GM23338 (cell line): ENCODE results near the gene RAB17. TPM values are rescaled to one million over a fixed set of nuclear protein-coding genes. Genes with fewer than 3 reads are reported as not detected.

Source experiments
- ATAC-seq: fragments of 200-7000 bp; cut with Tn5 transposase; 3 replicates; pipeline ENCODE4 v1.9.1; 2020
- DNase-seq: peaks from one replicate; pipeline ENCODE4 v3.0.0-alpha.2; 2015; ENCODE audit warnings: low spot score
- H2AFZ ChIP-seq: fragments of 200-600 bp; sonication (generic); 2 replicates; pipeline ENCODE4 v1.8.0; 2016; ENCODE audit warnings: antibody characterized with exemption, mild to moderate bottlenecking, moderate library complexity
- H3F3A ChIP-seq: fragments of 200-600 bp; sonication (generic); replicated peaks from 2 replicates; pipeline ENCODE4 v1.8.0; 2017; ENCODE audit warnings: antibody characterized with exemption, mixed run types, low read depth
- H3K27ac ChIP-seq: fragments of 200-600 bp; sonication (generic); 2 replicates; pipeline ENCODE4 v1.6.1; 2016; ENCODE audit warnings: low read depth
- H3K27me3 ChIP-seq: fragments of 200-600 bp; sonication (generic); 2 replicates; pipeline ENCODE4 v1.8.0; 2016; ENCODE audit warnings: mild to moderate bottlenecking, mixed run types, moderate library complexity; ENCODE audit not compliant: insufficient read depth
- H3K36me3 ChIP-seq: fragments of 200-600 bp; sonication (generic); 2 replicates; pipeline ENCODE4 v1.8.0; 2016; ENCODE audit warnings: mild to moderate bottlenecking; ENCODE audit not compliant: insufficient read depth
- H3K4me1 ChIP-seq: fragments of 200-600 bp; sonication (generic); 2 replicates; pipeline ENCODE4 v1.8.0; 2016; ENCODE audit warnings: mild to moderate bottlenecking, moderate library complexity; ENCODE audit not compliant: insufficient read depth
- H3K4me2 ChIP-seq: fragments of 200-600 bp; sonication (generic); 2 replicates; pipeline ENCODE4 v1.7.1; 2017; ENCODE audit warnings: mixed run types
- H3K4me3 ChIP-seq: fragments of 200-600 bp; sonication (generic); 2 replicates; pipeline ENCODE4 v1.6.1; 2016; ENCODE audit warnings: mixed run types
- H3K79me2 ChIP-seq: fragments of 200-600 bp; sonication (generic); replicated peaks from 2 replicates; pipeline ENCODE4 v1.8.0; 2017; ENCODE audit warnings: mild to moderate bottlenecking; ENCODE audit not compliant: insufficient read depth
- H3K9me2 ChIP-seq: fragments of 200-600 bp; sonication (generic); 2 replicates; pipeline ENCODE4 v1.8.0; 2017; ENCODE audit not compliant: insufficient read depth
- H4K20me1 ChIP-seq: fragments of 200-600 bp; sonication (generic); replicated peaks from 2 replicates; pipeline ENCODE4 v1.8.0; 2017; ENCODE audit warnings: mild to moderate bottlenecking; ENCODE audit not compliant: insufficient read depth
- H3K27ac Mint-ChIP-seq: 2 replicates; pipeline ENCODE4 v1.8.0; 2020; ENCODE audit warnings: inconsistent platforms, mild to moderate bottlenecking, moderate library complexity, mixed read lengths
- H3K27me3 Mint-ChIP-seq: 3 replicates; pipeline ENCODE4 v1.8.0; 2022; ENCODE audit warnings: low read depth, mild to moderate bottlenecking, moderate library complexity, mixed read lengths, inconsistent platforms; ENCODE audit not compliant: insufficient read depth, poor library complexity
- H3K36me3 Mint-ChIP-seq: 3 replicates; pipeline ENCODE4 v1.8.0; 2021; ENCODE audit warnings: low read depth, mild to moderate bottlenecking, inconsistent platforms, moderate library complexity, mixed read lengths
- H3K4me1 Mint-ChIP-seq: 3 replicates; pipeline ENCODE4 v1.8.0; 2020; ENCODE audit warnings: mild to moderate bottlenecking, inconsistent platforms, mixed read lengths
- H3K4me3 Mint-ChIP-seq: 3 replicates; pipeline ENCODE4 v1.8.0; 2021; ENCODE audit warnings: moderate library complexity, mild to moderate bottlenecking, inconsistent platforms, mixed read lengths
- H3K9me3 Mint-ChIP-seq: 3 replicates; pipeline ENCODE4 v1.8.0; 2020; ENCODE audit warnings: moderate library complexity, mild to moderate bottlenecking, inconsistent platforms, mixed read lengths
- EZH2 ChIP-seq: fragments of 200-600 bp; sonication (generic); IDR thresholded peaks from one replicate; pipeline ENCODE4 v1.8.0; 2017; ENCODE audit warnings: antibody characterized with exemption, mild to moderate bottlenecking, low read depth; ENCODE audit not compliant: unreplicated experiment
- EZH2phosphoT487 ChIP-seq: fragments of 200-600 bp; sonication (generic); IDR thresholded peaks from one replicate; pipeline ENCODE4 v1.8.1; 2018; ENCODE audit warnings: antibody characterized with exemption; ENCODE audit not compliant: unreplicated experiment
- JUNB ChIP-seq: IDR thresholded peaks from one replicate; pipeline ENCODE4 v1.6.1; 2016; ENCODE audit warnings: antibody characterized with exemption; ENCODE audit not compliant: unreplicated experiment
- NANOG ChIP-seq: IDR thresholded peaks from 2 replicates; pipeline ENCODE4 v1.6.1; 2016; ENCODE audit warnings: antibody characterized with exemption, borderline replicate concordance
- POLR2AphosphoS5 ChIP-seq: IDR thresholded peaks from 2 replicates; pipeline ENCODE4 v1.6.1; 2016; ENCODE audit warnings: antibody characterized with exemption, low read depth
- STAT1 ChIP-seq: IDR thresholded peaks from one replicate; pipeline ENCODE4 v1.6.1; 2016; ENCODE audit warnings: antibody characterized with exemption; ENCODE audit not compliant: unreplicated experiment
- ZNF114 ChIP-seq: fragments of 250-450 bp; sonication (Bioruptor Pico); IDR thresholded peaks from 2 replicates; pipeline ENCODE4 v1.5.0; 2020; ENCODE audit warnings: mild to moderate bottlenecking, moderate library complexity
- ZNF331 ChIP-seq: fragments of 250-450 bp; sonication (Bioruptor Pico); IDR thresholded peaks from 2 replicates; pipeline ENCODE4 v1.5.0; 2020; ENCODE audit warnings: low read depth, mild to moderate bottlenecking, moderate library complexity
- polyA plus RNA-seq: library from polyadenylated mRNA; unstranded; fragments of >200 nt; fragmentation: Nextera tagmentation; extraction: Ambion mirVana; gene quantifications from 2 replicates; pipeline ENCODE4 v1.2.1, GENCODE V29; 2016
- total RNA-seq: library from RNA; depleted of rRNA; stranded (reverse); fragments of >200 nt; shearing (Covaris generic); gene quantifications from 2 replicates; pipeline ENCODE4 v1.2.3, GENCODE V29; 2014
- TF ChIP-seq, protein P1 (sequence below): IDR thresholded peaks from 2 replicates; pipeline ENCODE4 v1.6.1; 2016; ENCODE audit warnings: antibody characterized with exemption
- TF ChIP-seq, protein P2 (sequence below): IDR thresholded peaks from one replicate; pipeline ENCODE4 v1.6.1; 2018; ENCODE audit warnings: antibody characterized with exemption; ENCODE audit not compliant: unreplicated experiment
- TF ChIP-seq, protein P3 (sequence below), 2 experiments: fragments of 200-600 bp in 1 of 2; sonication (generic) in 1 of 2; conservative IDR thresholded peaks; 2 replicates each; pipeline versions ENCODE4 v1.5.1 to v1.6.1; 2016 to 2017; ENCODE audit warnings: antibody characterized with exemption in 2 of 2, low read depth in 2 of 2, mild to moderate bottlenecking in 2 of 2, moderate library complexity in 1 of 2

The RAB17 gene
- total and polyA plus RNA-seq, 2 experiments from 2014 or later, result 22.4 to 26.9 TPM

DNA sequence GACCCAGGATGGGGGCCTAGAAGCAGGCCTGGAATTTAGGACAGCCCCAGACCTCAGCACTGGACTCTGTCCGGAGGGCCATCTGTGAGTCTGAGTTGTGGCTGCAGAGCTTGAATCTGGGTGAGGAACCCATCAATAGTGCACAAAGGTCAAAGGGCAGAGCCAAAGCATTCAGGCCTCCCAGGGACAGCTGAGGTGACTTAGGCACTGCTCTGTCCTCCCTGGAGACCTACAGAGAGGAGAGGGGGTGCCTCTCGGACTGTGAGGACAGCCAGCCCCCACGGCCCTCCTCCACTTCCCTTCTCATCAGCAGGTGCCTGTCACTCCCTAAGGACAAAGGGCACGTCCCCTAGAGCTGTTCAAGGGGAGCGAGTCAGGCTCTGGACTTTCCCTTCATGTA is 49.3 kb downstream of the RAB17 start (continued):
- TF ChIP-seq, protein P1, sequence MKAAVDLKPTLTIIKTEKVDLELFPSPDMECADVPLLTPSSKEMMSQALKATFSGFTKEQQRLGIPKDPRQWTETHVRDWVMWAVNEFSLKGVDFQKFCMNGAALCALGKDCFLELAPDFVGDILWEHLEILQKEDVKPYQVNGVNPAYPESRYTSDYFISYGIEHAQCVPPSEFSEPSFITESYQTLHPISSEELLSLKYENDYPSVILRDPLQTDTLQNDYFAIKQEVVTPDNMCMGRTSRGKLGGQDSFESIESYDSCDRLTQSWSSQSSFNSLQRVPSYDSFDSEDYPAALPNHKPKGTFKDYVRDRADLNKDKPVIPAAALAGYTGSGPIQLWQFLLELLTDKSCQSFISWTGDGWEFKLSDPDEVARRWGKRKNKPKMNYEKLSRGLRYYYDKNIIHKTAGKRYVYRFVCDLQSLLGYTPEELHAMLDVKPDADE, result no peak
- no peak for TF ChIP-seq ZNF331 (CRISPR knock-in tag)
- no peak for TF ChIP-seq EZH2phosphoT487
- no peak for TF ChIP-seq EZH2
- no peak for TF ChIP-seq POLR2AphosphoS5
- TF ChIP-seq, protein P2, sequence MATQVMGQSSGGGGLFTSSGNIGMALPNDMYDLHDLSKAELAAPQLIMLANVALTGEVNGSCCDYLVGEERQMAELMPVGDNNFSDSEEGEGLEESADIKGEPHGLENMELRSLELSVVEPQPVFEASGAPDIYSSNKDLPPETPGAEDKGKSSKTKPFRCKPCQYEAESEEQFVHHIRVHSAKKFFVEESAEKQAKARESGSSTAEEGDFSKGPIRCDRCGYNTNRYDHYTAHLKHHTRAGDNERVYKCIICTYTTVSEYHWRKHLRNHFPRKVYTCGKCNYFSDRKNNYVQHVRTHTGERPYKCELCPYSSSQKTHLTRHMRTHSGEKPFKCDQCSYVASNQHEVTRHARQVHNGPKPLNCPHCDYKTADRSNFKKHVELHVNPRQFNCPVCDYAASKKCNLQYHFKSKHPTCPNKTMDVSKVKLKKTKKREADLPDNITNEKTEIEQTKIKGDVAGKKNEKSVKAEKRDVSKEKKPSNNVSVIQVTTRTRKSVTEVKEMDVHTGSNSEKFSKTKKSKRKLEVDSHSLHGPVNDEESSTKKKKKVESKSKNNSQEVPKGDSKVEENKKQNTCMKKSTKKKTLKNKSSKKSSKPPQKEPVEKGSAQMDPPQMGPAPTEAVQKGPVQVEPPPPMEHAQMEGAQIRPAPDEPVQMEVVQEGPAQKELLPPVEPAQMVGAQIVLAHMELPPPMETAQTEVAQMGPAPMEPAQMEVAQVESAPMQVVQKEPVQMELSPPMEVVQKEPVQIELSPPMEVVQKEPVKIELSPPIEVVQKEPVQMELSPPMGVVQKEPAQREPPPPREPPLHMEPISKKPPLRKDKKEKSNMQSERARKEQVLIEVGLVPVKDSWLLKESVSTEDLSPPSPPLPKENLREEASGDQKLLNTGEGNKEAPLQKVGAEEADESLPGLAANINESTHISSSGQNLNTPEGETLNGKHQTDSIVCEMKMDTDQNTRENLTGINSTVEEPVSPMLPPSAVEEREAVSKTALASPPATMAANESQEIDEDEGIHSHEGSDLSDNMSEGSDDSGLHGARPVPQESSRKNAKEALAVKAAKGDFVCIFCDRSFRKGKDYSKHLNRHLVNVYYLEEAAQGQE, result no peak
- no peak for TF ChIP-seq NANOG
- no peak for TF ChIP-seq STAT1
- TF ChIP-seq, protein P3, sequence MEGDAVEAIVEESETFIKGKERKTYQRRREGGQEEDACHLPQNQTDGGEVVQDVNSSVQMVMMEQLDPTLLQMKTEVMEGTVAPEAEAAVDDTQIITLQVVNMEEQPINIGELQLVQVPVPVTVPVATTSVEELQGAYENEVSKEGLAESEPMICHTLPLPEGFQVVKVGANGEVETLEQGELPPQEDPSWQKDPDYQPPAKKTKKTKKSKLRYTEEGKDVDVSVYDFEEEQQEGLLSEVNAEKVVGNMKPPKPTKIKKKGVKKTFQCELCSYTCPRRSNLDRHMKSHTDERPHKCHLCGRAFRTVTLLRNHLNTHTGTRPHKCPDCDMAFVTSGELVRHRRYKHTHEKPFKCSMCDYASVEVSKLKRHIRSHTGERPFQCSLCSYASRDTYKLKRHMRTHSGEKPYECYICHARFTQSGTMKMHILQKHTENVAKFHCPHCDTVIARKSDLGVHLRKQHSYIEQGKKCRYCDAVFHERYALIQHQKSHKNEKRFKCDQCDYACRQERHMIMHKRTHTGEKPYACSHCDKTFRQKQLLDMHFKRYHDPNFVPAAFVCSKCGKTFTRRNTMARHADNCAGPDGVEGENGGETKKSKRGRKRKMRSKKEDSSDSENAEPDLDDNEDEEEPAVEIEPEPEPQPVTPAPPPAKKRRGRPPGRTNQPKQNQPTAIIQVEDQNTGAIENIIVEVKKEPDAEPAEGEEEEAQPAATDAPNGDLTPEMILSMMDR (conservative IDR thresholded peaks at IDR 0.05; ENCODE audit: low read depth in 2 of 2), result no peak
- TF ChIP-seq JUNB, result no peak

DNA sequence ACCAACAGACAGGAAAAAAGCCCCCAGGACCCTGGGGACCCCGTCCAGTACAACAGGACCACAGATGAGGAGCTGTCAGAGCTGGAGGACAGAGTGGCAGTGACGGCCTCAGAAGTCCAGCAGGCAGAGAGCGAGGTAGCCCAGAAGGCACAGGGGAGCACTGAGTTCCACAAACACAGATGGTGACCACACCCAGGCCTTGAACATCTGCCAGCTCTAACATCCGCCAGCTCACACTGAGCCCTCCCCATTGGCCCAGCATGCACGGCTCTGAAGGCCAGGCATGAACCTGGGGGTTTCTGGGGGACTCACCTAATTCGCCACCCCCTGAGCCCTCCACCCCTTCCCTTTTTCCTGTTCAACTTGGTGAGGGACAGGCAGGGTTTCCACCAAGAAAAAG is 49.7 kb downstream of the RAB17 start:
- no peak for DNase-seq
- no peak overlapping the region for H3K27ac Mint-ChIP-seq

More for the DNA sequence above, 49.7 kb downstream of the RAB17 start:
- no peak overlapping the region for H3K4me2 ChIP-seq
- peaks cover 7% of the 10 kb centered on the region for H3K4me1 Mint-ChIP-seq
- no peak overlapping the region for H3K27ac ChIP-seq
- no peaks in the 10 kb centered on the region for H3K79me2 ChIP-seq
- no peaks in the 10 kb centered on the region for H3K36me3 ChIP-seq
- H3K4me3 Mint-ChIP-seq, result no peak overlapping the region
- ATAC-seq, result no peak
- no peaks in the 10 kb centered on the region for H3K27me3 ChIP-seq
- no peak overlapping the region for H3K4me3 ChIP-seq
- no peaks in the 10 kb centered on the region for H3K4me1 ChIP-seq
- TF ChIP-seq, protein P1, result no peak
- TF ChIP-seq ZNF114 (CRISPR knock-in tag), result no peak
- TF ChIP-seq STAT1, result no peak
- TF ChIP-seq POLR2AphosphoS5, result no peak
- no peak for TF ChIP-seq EZH2
- TF ChIP-seq JUNB, result no peak
- TF ChIP-seq ZNF331 (CRISPR knock-in tag), result no peak
- TF ChIP-seq NANOG, result no peak
- TF ChIP-seq, protein P3 (conservative IDR thresholded peaks at IDR 0.05; ENCODE audit: low read depth in 2 of 2), result no peak
- H3K9me2 ChIP-seq, result no peaks in the 10 kb centered on the region
- no peak overlapping the region for H2AFZ ChIP-seq
- H3K9me3 Mint-ChIP-seq, result peaks cover 3% of the 10 kb centered on the region; the same call in 1 of the 3 replicates
- no peaks in the 10 kb centered on the region; the same call in 1 of the 3 replicates for H3K36me3 Mint-ChIP-seq
- H3K27me3 Mint-ChIP-seq, result peaks cover 5% of the 10 kb centered on the region
- no peaks in the 10 kb centered on the region for H3F3A ChIP-seq
- no peaks in the 10 kb centered on the region for H4K20me1 ChIP-seq
